ENCODE results near the gene NRP1.

Gene NRP1

DNA sequence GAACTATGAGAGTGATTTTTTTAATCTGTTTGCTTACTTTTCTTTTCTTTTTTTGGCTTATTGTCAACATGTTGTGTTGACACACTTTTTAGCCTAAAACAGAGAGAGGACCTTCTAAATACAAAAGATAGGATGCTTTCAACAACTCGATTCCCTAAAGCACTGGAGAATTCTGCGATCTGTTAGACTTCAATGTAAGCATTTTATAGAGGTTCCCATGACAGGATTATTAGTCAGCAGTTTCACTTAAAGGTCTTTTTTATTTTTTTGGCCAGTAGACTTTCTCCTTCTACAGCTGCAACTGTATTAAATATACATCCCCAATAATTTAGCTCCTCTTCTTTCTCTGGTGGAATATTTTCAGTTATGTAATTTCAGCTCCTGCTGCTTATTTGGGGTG, 12.7 kb upstream of the NRP1 start:
- FAIRE-seq = no peak

DNA sequence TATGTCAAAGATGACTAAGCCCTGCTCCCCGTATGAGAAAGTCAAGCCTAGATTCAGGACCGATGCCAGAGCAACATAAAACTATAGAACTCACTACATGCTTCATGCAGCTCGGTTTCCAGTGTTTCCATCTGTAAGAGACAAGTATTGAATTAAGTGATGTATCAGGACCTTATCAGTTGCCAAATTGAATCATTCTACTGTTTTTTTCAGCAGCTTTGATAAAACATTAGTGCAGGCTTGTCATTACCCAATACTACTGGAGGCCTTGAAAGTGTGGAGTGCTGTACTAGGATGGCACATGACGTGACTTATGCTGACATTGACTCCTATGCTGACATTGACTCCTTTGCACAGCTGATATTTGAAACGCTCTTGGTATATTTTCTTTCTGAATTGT, 10.8 kb upstream of the NRP1 start:
- FAIRE-seq = no peak

DNA sequence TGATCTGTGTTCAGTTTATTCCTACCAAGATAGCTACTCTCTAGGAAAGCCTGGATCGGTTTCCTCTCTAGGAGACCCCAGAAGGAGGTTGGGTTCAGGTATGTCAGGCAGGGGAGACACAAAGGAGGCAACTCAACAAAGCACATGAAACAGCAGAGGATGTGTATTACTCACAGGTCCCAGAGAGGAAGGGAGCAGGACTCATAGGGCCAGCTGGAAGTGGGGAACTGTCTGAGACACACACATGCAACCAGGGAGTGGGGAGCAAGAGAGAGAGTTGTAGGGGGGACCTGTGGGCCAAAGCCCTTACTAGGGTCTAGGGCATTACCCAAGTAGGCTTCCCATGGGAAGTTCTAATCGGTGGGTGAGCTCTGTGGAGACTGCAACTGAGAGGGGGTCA, 10.2 kb upstream of the NRP1 start:
- FAIRE-seq = no peak

DNA sequence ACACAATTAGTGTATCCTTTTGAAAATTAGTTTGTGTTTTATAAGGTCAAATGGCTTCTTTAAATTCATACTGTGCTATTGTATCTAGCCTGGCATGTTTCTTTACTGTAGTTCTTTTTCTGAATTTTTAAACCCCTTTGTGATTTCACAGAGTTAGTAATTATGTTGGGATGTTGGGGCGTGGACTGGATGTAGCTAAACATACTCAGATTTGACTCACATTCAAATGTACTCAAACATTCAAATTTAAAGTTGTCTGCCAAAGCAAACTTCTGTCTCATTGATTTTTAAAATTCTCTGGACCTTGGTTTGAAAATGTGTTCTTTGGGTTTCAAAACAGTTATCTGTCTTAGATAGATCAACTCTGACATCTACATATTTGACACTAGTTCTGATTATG, 7.2 kb upstream of the NRP1 start:
- no peak for FAIRE-seq

DNA sequence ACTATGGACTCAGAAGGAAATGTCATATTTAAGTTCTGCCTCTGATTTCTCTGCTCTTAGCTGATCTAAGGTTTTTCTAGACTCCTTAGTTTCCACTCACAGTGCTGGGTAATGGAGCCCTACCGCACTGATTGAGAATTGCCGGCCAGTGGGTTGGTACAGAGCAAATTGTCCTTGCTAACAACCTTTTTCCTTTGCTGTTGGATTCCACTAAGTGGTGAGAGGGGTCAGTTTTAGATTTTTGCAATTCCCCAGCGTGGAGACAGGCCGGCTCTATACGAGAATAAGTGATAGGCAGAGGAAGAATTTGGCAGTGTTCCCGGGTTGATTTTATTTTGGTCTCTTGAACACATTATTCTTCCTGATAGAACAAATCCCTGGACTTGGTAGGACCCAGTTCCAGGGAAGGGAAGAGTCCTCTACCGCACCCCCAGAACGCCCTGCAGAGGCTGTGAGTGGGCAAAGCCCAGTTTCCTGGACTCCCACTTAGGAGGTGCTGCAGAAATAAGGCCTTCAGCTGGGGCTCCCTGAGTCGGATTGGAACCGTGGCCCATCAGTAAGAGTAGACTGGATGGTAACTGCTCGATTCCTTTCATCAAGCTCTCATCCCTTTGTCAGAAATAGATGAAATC, 3.0 kb upstream of the NRP1 start:
- FAIRE-seq = no peak

DNA sequence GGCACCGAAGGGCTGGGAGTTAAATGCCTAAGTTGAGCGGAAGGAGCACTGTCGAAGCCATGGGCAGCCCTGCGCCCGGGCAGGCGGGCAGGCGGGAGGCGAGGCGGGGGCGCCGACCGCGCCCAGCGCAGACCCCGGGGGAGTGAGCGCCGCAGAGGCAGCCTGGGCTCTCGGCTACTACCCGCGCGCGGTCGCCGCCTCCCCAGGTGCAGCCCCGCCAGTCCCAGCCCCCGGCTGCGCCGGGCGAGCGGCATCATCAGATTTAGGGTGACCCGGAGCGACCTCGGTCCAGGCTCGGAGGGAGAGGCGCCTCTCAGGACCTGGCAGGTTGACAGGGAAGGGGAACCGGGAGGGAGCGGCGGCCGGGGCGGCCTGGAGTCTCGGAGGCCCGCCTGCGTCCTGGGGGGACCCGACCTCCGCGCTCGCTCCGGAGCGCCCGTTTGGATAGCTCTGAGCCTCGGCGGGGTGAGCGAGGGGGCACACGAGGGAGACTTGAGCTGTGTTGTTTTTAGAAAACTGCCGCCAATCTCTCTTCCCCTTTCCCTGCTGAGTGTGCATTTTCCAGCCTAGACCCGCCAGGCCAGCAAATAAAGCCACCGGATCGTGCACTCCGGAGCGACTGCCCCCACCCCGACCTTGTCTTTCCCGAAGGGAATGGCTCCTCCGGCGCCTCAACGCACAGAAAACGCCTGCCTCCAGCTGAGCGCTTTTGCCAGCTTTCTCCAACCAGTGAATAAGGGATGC, 2.3 kb upstream of the NRP1 start:
- no peak for FAIRE-seq

DNA sequence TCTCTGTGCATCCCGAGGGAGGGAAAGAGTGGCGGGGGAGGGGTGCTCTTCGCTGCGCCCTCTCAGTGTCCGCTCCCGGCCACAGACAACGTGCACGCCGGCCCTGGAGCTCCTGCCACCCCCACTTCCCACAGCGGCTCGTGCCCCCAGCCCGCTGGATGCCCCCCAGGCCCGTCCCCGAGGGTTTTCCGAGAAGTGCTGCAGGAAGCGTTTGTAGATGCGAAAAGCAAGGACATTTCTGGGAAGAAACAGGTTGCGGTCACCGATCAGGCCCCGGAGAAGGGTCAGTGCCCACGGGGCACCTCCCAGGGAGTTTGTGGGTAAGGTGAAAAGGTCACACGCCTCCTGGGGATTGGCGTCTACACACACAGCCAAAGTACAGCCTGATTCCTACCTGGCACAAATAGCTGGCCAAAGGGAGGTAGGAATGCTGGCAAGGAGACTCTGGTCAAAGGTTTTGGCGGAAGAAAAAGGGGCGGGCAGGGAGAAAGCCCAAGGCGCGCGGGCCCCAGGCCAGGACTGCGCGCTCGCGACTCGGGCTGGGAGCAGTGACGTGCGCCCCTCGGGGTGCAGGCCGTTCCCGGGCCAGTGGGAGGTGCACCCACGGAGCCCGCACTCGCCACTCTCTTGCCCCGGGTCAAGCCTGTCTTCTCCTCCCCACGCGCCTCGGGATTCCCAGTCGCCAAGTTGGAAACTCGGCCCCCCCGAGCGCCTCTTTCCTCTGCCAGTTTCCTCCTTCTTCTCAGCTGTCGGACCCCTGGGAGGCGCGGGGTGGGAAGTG, 1.5 kb upstream of the NRP1 start:
- FAIRE-seq = no peak

DNA sequence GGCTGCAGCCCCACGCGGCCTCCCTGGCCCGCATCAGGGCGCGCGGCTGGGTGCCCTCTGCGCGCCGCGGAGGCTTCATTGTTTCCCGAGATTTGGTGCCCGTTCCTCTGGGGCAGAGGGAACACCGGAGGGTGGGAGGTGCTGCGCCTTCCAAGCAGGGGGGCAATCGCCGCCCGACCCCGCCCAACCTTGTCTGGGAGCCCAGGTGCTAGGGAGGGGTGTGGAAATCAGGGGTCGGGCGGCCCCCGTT, 1.0 kb upstream of the NRP1 start:
- FAIRE-seq = no peak

DNA sequence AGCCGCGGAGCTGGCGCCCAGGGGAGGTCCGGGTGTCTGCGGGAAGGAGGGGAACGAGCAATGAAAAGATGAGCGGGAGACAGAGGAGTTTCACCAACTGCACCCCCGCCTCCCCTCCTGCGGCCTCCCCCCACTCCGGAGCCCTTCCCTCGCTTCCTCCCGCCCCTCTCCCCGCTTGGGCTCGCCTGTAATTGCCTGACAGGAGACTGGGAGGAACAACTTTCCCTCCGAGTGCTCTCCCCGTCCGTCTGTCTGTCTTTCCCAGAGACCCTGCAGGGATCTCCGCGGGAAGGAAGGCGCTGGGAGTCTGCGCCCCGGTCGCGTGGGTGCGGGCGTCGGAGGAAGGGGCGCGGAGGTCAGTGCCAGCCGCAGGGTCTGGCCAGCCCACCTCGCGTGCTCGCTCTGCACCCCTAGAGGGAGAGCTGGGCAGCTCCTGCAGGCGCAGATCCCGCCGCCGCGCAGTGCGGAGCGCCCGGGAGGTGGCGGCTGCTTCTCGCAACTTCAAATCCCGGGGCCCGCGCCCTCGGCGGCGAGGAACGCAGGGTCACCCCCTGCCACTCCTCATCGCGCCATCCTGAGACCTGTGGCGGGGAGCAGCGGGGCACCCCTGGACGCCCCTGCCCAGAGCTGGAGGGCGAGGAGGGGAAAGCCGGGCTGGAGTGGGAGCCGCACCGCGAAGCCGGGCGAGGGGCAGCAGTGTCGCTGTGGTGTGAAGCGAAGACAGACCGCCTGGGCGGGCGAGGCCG, 511 bp upstream of the NRP1 start:
- no peak for FAIRE-seq

DNA sequence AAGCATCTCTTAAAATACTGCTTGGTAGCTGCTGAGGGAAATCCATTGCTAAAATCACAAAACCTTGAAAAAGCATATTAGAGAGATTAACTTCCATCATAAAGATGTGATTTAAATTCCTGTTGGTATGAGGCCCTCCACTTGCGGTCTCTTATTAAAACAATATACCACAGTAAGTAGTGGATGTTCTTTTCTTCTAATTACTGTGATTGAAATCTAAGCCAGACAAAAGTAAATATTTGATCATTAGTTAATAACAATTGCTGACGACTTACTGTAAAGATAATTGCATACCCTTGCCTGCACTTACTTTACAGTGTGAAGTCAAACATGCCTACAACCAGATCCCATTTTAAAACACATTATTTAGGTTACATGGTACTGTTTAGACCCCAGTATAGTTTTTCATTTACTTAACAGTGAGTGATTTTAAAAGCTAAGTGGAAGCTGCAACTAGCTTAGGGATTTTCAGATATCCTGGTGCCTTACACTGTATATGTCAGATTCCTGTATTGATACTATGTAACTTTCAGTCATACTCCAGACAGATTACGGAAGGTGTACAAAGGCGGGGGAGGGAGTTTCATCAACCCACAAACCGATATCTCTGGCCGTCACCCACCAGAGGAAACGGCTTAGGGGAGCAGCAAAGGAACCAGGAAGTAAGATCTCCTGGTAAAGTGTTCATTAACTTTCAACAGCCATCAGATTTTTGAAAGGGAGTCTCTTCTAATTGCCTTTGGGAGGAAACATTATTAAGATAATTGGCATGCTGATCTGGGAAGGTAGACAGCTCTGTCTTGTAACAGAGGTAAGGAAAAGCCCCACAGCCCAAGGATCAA, 986 bp downstream of the NRP1 start:
- FAIRE-seq = no peak

DNA sequence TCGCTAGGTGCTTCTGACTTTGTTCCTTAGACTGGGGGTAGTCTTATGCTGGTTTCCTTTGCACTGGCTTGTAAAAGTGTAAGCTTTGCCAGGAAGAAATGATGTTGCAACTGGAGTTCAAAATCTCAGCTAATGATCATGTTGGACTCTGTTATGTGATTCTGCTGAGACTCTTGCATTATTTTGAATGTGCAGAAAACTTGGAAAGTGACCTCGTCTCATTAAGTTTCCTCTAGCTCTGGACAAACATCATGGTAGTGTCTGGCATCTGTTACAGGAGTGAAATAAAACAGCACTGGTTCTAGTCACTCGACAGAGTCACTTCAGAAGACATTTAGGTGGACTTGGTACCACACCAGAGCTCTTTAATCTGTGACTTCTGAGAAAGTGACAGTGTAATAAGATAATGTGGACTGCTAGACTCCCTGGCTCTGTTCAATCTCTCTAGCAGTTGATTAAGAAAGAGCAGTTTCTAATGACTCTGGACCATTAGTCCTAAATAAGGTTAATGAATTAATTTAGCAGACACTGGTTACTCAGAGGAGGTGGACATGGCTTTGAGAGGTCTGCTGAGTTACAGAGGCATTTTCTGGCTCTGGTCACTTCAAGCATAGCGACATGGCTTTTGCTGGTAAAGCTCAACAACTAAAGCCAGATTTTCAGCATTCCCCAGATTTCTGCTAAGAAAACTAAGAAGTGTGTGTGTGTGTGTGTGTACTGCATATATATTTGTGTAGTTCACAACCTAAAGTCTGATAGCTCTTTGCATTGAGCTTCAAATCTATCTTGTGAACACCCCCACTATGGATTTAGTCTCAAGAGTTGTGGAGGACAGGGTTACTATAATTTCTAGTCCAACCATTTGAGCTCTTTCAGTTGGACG, 2.0 kb downstream of the NRP1 start:
- no peak for FAIRE-seq

DNA sequence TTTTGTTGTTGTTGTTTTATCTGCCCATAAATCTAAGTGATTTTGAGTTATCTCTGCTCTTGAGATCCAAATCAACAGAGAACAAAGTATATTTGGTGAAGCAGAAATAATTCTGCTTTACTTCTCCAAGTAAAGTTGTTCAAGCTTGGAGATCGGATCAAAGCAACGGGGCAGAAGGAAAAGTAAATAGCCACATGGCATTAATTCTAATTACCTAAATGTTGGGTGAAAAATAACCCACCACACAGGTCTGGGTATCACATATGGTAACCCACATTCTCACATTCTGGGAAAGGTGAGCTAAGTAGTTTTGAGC, 3.1 kb downstream of the NRP1 start:
- FAIRE-seq = no peak

DNA sequence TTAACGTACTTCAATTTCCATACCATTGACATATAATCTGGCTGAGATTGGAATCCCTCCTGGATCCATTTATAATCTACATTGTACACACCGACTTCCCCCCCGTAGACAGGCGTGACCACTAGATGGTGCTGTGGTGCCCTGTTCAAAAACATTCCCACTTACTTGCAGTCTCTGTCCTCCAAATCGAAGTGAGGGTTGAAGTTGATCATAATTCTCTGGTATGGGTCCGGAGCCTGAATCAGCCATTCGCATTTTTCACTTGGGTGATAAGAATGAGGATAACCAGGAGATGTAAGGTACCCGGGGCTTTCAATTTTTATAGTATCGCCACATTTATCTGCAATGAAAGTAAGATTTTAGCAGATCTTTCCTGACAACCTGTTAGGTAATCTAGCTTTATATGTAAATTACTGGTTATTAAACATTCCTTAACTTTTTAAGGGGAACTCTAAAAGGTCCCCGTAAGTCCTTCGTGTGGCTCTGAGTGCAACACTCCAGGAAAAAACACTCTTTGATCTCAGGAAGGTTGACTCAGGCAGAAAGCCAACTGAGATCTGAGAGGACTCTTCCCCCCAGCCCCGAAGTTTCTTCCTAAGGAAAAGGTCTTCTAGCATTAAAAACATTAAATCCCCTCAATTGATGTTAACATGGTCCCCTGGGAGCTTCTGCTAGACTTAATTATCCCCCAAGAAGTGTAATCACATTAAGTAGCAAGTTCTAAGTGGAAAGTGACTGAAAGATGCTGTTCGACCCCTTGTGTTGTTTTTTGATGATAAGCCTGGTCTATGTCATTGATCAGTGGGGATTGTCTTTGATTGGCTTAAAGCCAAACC, 3.7 kb downstream of the NRP1 start:
- peak; percentile 94 for FAIRE-seq

DNA sequence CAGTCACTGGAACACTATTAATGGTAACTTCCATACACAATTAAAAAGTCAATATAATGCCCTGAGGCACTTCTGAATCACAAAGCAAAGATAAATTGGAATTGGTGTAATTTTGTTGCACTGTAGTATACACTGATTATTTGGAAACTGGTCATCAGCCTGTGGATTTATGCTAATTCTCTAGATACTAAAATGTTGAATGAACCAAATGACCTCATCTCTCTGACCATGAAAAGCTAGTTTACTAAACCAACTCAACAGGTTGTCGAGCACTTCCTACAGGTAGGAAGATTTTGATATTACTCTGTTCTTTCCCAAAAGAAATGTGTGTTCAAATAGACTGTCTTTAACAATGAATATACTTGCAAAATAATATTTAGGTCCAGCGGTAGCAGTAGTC, 5.3 kb downstream of the NRP1 start:
- FAIRE-seq = peak; percentile 46

DNA sequence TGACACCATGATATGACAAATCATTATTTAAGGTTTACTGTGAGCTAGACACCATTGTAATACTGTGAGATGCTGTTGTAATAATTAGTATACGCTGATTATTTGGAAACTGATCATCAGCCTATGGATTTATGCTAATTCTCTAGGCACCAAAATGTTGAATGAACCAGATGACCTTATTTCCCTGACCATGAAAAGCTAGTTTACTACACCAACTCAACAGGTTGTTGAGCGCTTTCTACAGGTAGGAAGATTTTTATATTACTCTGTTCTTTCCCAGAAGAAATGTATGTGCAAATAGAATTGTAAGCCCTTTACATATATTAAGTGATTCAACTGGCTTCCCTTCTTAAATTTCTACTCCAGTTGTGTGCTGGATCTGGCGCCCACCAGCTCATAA, 6.2 kb downstream of the NRP1 start:
- FAIRE-seq = no peak

DNA sequence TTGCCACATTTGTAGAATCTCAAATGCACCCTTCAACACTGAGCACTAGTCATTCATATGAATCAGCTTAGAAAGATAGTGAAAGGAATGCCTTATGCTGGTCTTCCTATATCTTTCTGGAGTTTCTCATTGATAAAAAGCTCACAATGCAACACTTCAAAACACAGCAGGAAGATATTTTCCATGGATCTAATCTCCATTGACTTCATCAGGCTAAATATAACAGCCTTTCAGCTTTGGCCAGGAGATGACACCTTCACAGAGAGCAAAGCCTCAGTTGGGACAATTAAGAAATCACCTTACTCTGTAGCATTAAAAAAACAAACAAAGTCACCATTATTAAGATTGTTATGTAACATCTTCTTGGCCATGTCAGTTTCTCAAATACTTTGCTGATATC, 6.7 kb downstream of the NRP1 start:
- no peak for FAIRE-seq

DNA sequence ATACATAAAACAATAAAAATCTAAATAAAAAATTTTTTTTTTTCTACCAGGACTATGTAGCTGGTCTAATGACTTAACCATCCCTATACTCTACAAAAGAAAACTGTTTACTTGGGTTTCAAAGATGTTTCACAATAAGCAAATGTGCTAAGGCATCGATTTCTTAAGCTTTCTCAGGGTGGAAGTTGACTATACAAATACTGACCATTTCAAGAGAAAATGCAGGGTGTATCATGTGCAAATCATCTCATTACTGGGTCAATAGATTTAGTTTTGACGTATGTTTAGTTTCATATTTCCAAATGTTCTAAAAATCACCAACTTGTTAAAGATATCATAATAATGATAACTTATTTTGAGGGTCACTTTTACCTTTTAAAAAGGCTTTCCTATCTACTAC, 7.5 kb downstream of the NRP1 start:
- no peak for FAIRE-seq

DNA sequence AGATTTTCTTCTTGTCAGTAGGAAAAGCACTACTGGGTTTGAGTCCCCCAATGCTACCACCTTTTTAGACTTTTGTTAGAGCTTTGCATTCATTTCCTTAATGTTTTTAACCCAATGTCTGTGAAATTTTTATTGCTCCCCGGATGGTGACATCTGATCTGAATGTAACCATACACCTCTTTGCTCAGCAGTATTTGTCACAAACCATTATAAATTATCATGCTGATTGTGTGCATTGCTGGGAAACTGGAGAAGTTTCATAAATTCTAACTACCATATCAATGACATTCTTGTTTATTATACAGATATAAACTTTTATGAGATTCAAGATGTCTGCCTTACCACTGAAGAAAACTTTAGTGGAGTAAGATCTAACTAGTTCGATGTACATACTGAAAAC, 8.5 kb downstream of the NRP1 start:
- FAIRE-seq = no peak

DNA sequence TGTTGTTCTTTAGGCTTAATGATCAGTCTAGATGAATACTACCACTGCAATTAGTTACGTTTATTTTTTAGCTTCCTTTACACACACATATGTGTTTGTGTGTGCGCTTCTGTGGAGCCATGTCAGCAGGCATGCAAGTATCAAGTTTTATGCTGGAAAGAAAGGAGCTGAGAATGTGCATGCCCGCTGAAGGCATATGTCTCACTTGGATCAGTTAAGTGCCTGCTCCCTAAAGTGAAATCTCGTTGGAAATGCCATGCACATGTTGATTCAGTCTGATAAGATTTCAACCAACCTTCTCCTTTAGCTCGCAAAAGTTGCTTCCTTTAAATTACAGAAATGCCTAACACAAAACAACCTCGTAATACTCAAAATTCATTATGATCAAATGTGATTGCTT, 10.7 kb downstream of the NRP1 start:
- FAIRE-seq = no peak

DNA sequence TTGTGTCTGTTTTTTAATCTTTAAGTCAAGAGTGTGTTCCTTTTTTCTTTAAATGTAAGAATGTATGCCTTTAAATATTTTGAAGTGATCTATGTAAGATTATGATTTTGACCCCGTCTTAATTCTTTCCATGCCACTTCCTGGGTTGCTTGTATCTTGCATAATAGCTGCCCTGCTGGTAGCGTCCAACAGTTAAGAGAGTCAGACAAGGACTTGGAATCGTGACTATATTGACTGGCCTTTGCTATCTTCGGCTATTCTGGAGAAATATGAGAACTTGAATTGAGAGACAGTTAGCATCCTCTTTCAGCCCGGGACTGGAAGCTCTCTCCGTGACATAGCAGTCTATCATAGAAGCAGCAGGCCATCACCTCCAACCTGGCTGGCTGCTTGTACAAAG, 13.0 kb downstream of the NRP1 start:
- no peak for FAIRE-seq

DNA sequence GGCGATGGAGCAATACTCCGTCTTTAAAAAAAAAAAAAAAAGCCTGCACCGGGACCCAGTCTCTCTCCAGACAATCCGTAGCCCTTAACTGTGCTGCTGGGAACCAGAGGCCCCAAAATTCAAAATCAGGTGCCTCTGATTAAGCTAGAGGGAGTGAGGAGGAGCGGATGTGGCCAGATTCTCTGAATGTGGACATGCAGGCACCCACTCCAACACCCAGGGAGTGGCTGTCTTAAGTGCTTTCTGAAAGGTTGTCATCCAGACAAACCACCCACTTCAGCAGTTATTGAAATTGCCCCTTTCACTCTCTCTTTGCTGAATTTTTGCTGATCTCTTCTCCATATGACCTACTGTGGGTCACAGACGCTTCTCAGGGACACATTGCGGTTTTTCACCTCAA, 14.2 kb downstream of the NRP1 start:
- FAIRE-seq = no peak
